Thyroid gland (tissue), 4 donors: ENCODE results near the gene SYN1.

ENCODE experiments used
- POLR2A ChIP-seq, 2 donors: fragments of 450-650 bp; IDR thresholded peaks; one replicate each; pipeline ENCODE4 v1.6.1; 2017; ENCODE audit warnings: antibody characterized with exemption in 2 of 2, mild to moderate bottlenecking in 2 of 2, moderate library complexity in 1 of 2
- TF ChIP-seq, protein P1 (sequence below), 6 experiments: fragments of 200-600 bp in 3 of 6; fragments of 450-650 bp in 3 of 6; sonication (generic) in 3 of 6; IDR thresholded peaks; one replicate each; pipeline ENCODE4 v1.5.1; 2016 to 2019; ENCODE audit warnings: antibody characterized with exemption in 6 of 6, mild to moderate bottlenecking in 2 of 6, inconsistent platforms in 1 of 6, moderate library complexity in 1 of 6

DNA sequence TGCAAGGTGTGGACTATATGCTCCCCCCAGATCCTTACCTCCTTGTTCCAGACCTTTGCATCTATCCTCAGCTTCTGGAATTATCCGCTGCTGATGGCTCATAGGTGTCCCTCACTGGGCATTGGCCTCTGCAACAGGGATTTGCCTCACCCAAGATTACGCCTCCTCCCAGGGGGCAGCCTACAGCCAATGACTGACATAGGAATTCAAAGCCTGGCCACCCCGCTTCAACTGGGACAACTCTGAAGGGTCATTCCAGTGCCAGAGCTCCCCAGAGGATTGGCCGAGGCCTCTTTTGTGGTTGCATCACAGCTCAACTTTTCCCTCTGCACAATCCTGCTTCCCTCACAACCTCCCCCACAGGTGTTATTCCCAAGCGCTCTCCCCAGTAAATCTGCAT is 5.0 kb downstream of the SYN1 start:
- TF ChIP-seq, protein P1, sequence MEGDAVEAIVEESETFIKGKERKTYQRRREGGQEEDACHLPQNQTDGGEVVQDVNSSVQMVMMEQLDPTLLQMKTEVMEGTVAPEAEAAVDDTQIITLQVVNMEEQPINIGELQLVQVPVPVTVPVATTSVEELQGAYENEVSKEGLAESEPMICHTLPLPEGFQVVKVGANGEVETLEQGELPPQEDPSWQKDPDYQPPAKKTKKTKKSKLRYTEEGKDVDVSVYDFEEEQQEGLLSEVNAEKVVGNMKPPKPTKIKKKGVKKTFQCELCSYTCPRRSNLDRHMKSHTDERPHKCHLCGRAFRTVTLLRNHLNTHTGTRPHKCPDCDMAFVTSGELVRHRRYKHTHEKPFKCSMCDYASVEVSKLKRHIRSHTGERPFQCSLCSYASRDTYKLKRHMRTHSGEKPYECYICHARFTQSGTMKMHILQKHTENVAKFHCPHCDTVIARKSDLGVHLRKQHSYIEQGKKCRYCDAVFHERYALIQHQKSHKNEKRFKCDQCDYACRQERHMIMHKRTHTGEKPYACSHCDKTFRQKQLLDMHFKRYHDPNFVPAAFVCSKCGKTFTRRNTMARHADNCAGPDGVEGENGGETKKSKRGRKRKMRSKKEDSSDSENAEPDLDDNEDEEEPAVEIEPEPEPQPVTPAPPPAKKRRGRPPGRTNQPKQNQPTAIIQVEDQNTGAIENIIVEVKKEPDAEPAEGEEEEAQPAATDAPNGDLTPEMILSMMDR (IDR thresholded peaks at IDR 0.05) = no peak
- no peak for TF ChIP-seq POLR2A (IDR thresholded peaks at IDR 0.05)
